HEK293 (cell line): ENCODE results near the gene BIRC6.

Experiments
- CTCF ChIA-PET: fragments of 350-600 bp; formaldehyde crosslinking; extraction: SDS; loops from one replicate; lab custom pipeline; 2021; ENCODE audit warnings: antibody characterized with exemption; lab: Yijun Ruan, JAX
- POLR2A ChIA-PET: fragments of 300-600 bp; formaldehyde crosslinking; extraction: SDS; loops from one replicate; lab custom pipeline; 2020; ENCODE audit warnings: antibody characterized with exemption, inconsistent platforms; lab: Yijun Ruan, JAX
- H3K27ac ChIP-seq: fragments of 200-500 bp; sonication (Bioruptor generic); 2 replicates; pipeline ENCODE4 v1.5.1; 2014; ENCODE audit warnings: low read depth, low read length, control low read depth, inconsistent platforms; ENCODE audit errors: extremely low read depth
- H3K36me3 ChIP-seq, 2 experiments: fragments of 200-500 bp in 1 of 2; sonication (Bioruptor generic) in 1 of 2; 1 replicate in 1 of 2; 2 replicates in 1 of 2; pipeline ENCODE4 v1.5.1; 2014 to 2017; ENCODE audit warnings: inconsistent platforms in 2 of 2, low read length in 2 of 2; ENCODE audit not compliant: control insufficient read depth in 2 of 2, insufficient read depth in 1 of 2
- H3K4me1 ChIP-seq: fragments of 200-500 bp; sonication (Bioruptor generic); 2 replicates; pipeline ENCODE4 v1.5.1; 2014; ENCODE audit warnings: mild to moderate bottlenecking, low read length, inconsistent platforms; ENCODE audit not compliant: control insufficient read depth, insufficient read depth
- H3K4me3 ChIP-seq: 2 replicates; pipeline ENCODE4 v1.5.1; 2011; ENCODE audit warnings: low read depth, mild to moderate bottlenecking, control low read depth, low read length, moderate library complexity
- H3K9me3 ChIP-seq: fragments of 200-500 bp; sonication (Bioruptor generic); 2 replicates; pipeline ENCODE4 v1.5.1; 2014; ENCODE audit warnings: low read depth, low read length, inconsistent platforms; ENCODE audit not compliant: control insufficient read depth, insufficient read depth
- BCL6B ChIP-seq: fragments of 450-650 bp; formaldehyde crosslinking; IDR thresholded peaks from 2 replicates; pipeline ENCODE4 v1.5.1; 2017; ENCODE audit warnings: missing biosample characterization, missing genetic modification characterization
- HIC1 ChIP-seq: fragments of 450-650 bp; formaldehyde crosslinking; IDR thresholded peaks from 2 replicates; pipeline ENCODE4 v1.5.1; 2016; ENCODE audit warnings: missing biosample characterization, missing genetic modification characterization
- HOXD13 ChIP-seq: sonication (generic); formaldehyde crosslinking; IDR thresholded peaks from 2 replicates; pipeline ENCODE4 v1.8.0; 2022; ENCODE audit warnings: missing genetic modification reagents, borderline replicate concordance
- IKZF3 ChIP-seq: fragments of 450-650 bp; IDR thresholded peaks from 2 replicates; pipeline ENCODE4 v1.5.0; 2018; ENCODE audit warnings: missing biosample characterization, mild to moderate bottlenecking, missing genetic modification characterization, moderate library complexity
- PBX3 ChIP-seq: sonication (generic); formaldehyde crosslinking; IDR thresholded peaks from 2 replicates; pipeline ENCODE4 v1.8.1; 2022; ENCODE audit warnings: mild to moderate bottlenecking, moderate library complexity, missing genetic modification reagents
- PRDM10 ChIP-seq: fragments of 450-650 bp; formaldehyde crosslinking; IDR thresholded peaks from 2 replicates; pipeline ENCODE4 v1.5.1; 2016; ENCODE audit warnings: missing biosample characterization, missing genetic modification characterization
- RBAK ChIP-seq: fragments of 450-650 bp; formaldehyde crosslinking; IDR thresholded peaks from 2 replicates; pipeline ENCODE4 v1.5.1; 2016; ENCODE audit warnings: missing biosample characterization, missing genetic modification characterization
- TCF7L2 ChIP-seq: IDR thresholded peaks from 2 replicates; pipeline ENCODE4 v1.6.1; 2011; ENCODE audit warnings: low read depth, mild to moderate bottlenecking, inconsistent platforms, low read length, moderate library complexity, borderline replicate concordance
- TSHZ1 ChIP-seq: fragments of 450-650 bp; formaldehyde crosslinking; IDR thresholded peaks from 2 replicates; pipeline ENCODE4 v1.5.1; 2016; ENCODE audit warnings: missing biosample characterization, missing genetic modification characterization, borderline replicate concordance
- ZBTB21 ChIP-seq: fragments of 450-650 bp; formaldehyde crosslinking; IDR thresholded peaks from 2 replicates; pipeline ENCODE4 v1.5.1; 2017; ENCODE audit warnings: missing biosample characterization, missing genetic modification characterization
- ZBTB49 ChIP-seq: fragments of 450-650 bp; formaldehyde crosslinking; IDR thresholded peaks from 2 replicates; pipeline ENCODE4 v1.5.1; 2016; ENCODE audit warnings: missing biosample characterization, missing genetic modification characterization, low read depth
- ZNF16 ChIP-seq: fragments of 450-650 bp; formaldehyde crosslinking; IDR thresholded peaks from 2 replicates; pipeline ENCODE4 v1.5.1; 2016; ENCODE audit warnings: low read depth, missing biosample characterization, missing genetic modification characterization
- ZNF169 ChIP-seq: fragments of 450-650 bp; formaldehyde crosslinking; IDR thresholded peaks from 2 replicates; pipeline ENCODE4 v1.5.1; 2016; ENCODE audit warnings: missing biosample characterization, missing genetic modification characterization
- ZNF292 ChIP-seq: fragments of 450-650 bp; formaldehyde crosslinking; IDR thresholded peaks from 2 replicates; pipeline ENCODE4 v1.5.1; 2016; ENCODE audit warnings: low read depth, missing biosample characterization, missing genetic modification characterization, borderline replicate concordance
- ZNF510 ChIP-seq: fragments of 450-650 bp; formaldehyde crosslinking; IDR thresholded peaks from 2 replicates; pipeline ENCODE4 v1.5.1; 2018; ENCODE audit warnings: mild to moderate bottlenecking, missing genetic modification characterization, missing biosample characterization; ENCODE audit not compliant: insufficient replicate concordance
- ZNF544 ChIP-seq: fragments of 450-650 bp; formaldehyde crosslinking; IDR thresholded peaks from 2 replicates; pipeline ENCODE4 v1.5.0; 2017; ENCODE audit warnings: missing biosample characterization, missing genetic modification characterization
- ZNF621 ChIP-seq: fragments of 450-650 bp; formaldehyde crosslinking; IDR thresholded peaks from 2 replicates; pipeline ENCODE4 v1.5.1; 2017; ENCODE audit warnings: missing biosample characterization, missing genetic modification characterization
- ZNF664 ChIP-seq: fragments of 450-650 bp; formaldehyde crosslinking; IDR thresholded peaks from 2 replicates; pipeline ENCODE4 v1.5.1; 2016; ENCODE audit warnings: missing biosample characterization, missing genetic modification characterization
- ZSCAN18 ChIP-seq: fragments of 450-650 bp; formaldehyde crosslinking; IDR thresholded peaks from 2 replicates; pipeline ENCODE4 v1.5.1; 2016; ENCODE audit warnings: missing biosample characterization, missing genetic modification characterization

The BIRC6 gene

GRCh38 chr2:32491346-32491745, 134.5 kb downstream of the BIRC6 start:
- Histone ChIP-seq H3K9me3 (no peaks in the 10 kb centered on the region), H3K4me3 (no peak overlapping the region), H3K4me1 (no peaks in the 10 kb centered on the region), H3K27ac (no peak overlapping the region), H3K36me3 (peaks cover 37 to 50% of the 10 kb centered on the region in 2 experiments)
- POLR2A ChIA-PET = no interaction called here
- TF ChIP-seq ZNF510 (tag by site-specific recombination) (no peak), TSHZ1 (no peak), ZNF169 (tag by site-specific recombination) (no peak), ZNF292 (tag by site-specific recombination) (no peak), HOXD13 (CRISPR knock-in tag) (no peak), TCF7L2 (no peak), ZBTB21 (tag by site-specific recombination) (no peak), PBX3 (CRISPR knock-in tag) (no peak), ZSCAN18 (no peak), IKZF3 (no peak), HIC1 (no peak), PRDM10 (tag by site-specific recombination) (no peak), ZNF664 (tag by site-specific recombination) (no peak), ZBTB49 (tag by site-specific recombination) (no peak), RBAK (tag by site-specific recombination) (no peak), ZNF621 (no peak), ZNF16 (tag by site-specific recombination) (no peak), ZNF544 (tag by site-specific recombination) (no peak), BCL6B (no peak)
- CTCF ChIA-PET = interaction anchor here (0.6 kb wide), 1 partner anchor 121 kb away, joined by 3 read pairs; no protein-coding TSS in a partner anchor
